HG02642 (cell line): Measurements from ENCODE around the gene POC1A.

Experiments used
- ATAC-seq: cut with Tn5 transposase; IDR thresholded peaks from one replicate; pipeline ENCODE4 v1.9.1; 2021; ENCODE audit warnings: mild to moderate bottlenecking; ENCODE audit not compliant: unreplicated experiment, poor library complexity

POC1A gene

GRCh38 chr3:52134761-52135160 is 19.5 kb downstream of the POC1A start:
- ATAC-seq = no peak

- ATAC-seq = no peak
These were observed 21.3 kb downstream of the POC1A start for GRCh38 chr3:52132930-52133329.

GRCh38 chr3:52132041-52132440 is 22.2 kb downstream of the POC1A start:
- ATAC-seq = no peak

GRCh38 chr3:52130966-52131622 is 23.1 kb downstream of the POC1A start:
- no peak for ATAC-seq

GRCh38 chr3:52128118-52128683 is 26.0 kb downstream of the POC1A start:
- ATAC-seq = no peak

- ATAC-seq = no peak
These were observed 27.7 kb downstream of the POC1A start for GRCh38 chr3:52126500-52126899.

- ATAC-seq = no peak
These were observed 28.2 kb downstream of the POC1A start for GRCh38 chr3:52126036-52126435.

- ATAC-seq = no peak
These were observed 29.5 kb downstream of the POC1A start for GRCh38 chr3:52124766-52125165.

- no peak for ATAC-seq
These were observed 30.1 kb downstream of the POC1A start for GRCh38 chr3:52124126-52124525.

GRCh38 chr3:52123106-52123725 is 31.0 kb downstream of the POC1A start:
- ATAC-seq = peak; percentile 51

- ATAC-seq = no peak
These were observed 31.7 kb downstream of the POC1A start for GRCh38 chr3:52122491-52122890.

- ATAC-seq = no peak
These were observed 32.4 kb downstream of the POC1A start for GRCh38 chr3:52121813-52122212.

- ATAC-seq = no peak
These were observed 32.8 kb downstream of the POC1A start for GRCh38 chr3:52121464-52121805.

- ATAC-seq = no peak
These were observed 33.4 kb downstream of the POC1A start for GRCh38 chr3:52120556-52121463.

- no peak for ATAC-seq
These were observed 34.4 kb downstream of the POC1A start for GRCh38 chr3:52119826-52120225.

GRCh38 chr3:52119099-52119498 is 35.1 kb downstream of the POC1A start:
- no peak for ATAC-seq

GRCh38 chr3:52118156-52118875 is 35.9 kb downstream of the POC1A start:
- ATAC-seq = no peak

- no peak for ATAC-seq
These were observed 36.7 kb downstream of the POC1A start for GRCh38 chr3:52117537-52117936.

GRCh38 chr3:52112056-52112455 is 42.2 kb downstream of the POC1A start:
- ATAC-seq = no peak

GRCh38 chr3:52110502-52110901 is 43.7 kb downstream of the POC1A start:
- ATAC-seq = no peak
